ENCODE data around the gene KAT2A. TPM values are rescaled to one million over a fixed set of nuclear protein-coding genes. Genes with fewer than 3 reads are reported as not detected.

KAT2A gene
- total and polyA plus RNA-seq, 4 donors, result 19.3 to 120 (median 66.7) TPM

- no peak overlapping the region for H3K27ac ChIP-seq (ENCODE audit: low read depth, low read length)
- peaks cover 36% of the 10 kb centered on the region for H3K4me1 ChIP-seq (ENCODE audit: control insufficient read depth, insufficient read depth, low read length)
Measured at GRCh38 chr17:42136654-42137051, 15.5 kb upstream of the KAT2A start.

DNA sequence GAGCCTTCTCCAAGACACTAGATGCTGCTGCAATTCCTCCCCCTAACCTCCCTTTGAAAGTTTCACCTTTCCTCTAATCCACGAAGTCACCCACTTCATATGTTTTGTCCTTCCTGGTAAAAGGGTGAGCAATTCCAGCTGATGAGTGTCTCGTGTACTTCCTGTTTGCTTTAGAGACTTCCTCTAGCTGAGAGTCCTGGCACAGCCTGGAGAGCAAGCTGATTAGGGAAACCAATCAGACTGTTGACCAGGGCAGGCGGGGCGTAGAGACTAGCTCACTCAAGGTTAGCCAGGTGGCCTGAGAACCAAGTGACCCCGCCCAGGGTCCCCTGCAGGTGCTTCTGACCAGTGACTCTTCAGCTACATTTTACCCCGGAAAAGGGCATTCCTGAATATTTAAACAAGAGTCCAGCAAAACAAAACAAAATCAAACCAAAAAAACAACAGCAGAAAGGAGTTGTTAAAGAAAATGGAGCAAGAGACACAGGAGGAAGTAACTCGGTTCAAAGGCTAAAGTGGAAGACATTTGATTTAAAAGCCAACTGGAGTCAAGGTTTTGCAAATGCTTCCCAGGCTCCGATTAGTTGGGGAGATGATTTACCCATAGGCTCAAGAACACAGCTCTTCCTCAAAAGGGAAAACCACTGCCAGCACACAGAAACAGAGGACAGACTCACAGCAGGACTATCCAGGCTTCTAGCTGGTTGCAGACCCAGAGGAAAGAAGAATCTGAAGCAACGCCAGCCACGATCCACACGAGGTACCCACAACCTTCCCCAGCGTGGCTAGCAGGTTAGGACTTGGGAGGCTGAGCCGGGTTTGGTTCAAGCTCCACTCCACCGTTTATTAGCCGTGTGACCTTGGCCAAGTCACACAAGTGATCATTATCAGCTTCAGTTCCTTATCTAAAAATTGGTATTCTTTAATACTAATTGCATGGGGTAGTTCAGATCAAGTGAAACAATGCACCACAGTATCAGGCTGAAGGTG is 14.8 kb upstream of the KAT2A start:
- peaks cover 7% of the 10 kb centered on the region for H3K36me3 ChIP-seq (ENCODE audit: control insufficient read depth, insufficient read depth, low read length)
- H3K9me3 ChIP-seq (ENCODE audit: control insufficient read depth, insufficient read depth, low read length), result no peaks in the 10 kb centered on the region
- WGBS (ENCODE audit: insufficient coverage), result 82% methylated on average over 9 of the region's 15 CpGs
- no peak overlapping the region for H3K27ac ChIP-seq (ENCODE audit: low read depth, low read length)
- peaks cover 43% of the 10 kb centered on the region for H3K4me1 ChIP-seq (ENCODE audit: control insufficient read depth, insufficient read depth, low read length)
- no peak overlapping the region for H3K4me3 ChIP-seq (ENCODE audit: low read depth, low read length)
- H3K27me3 ChIP-seq (ENCODE audit: control insufficient read depth, insufficient read depth, low read length), result no peaks in the 10 kb centered on the region
- no peak for DNase-seq (ENCODE audit: low read depth in 4 of 6, low spot score in 6 of 6)

More at GRCh38 chr17:42136654-42137051, 15.5 kb upstream of the KAT2A start:
- no peak overlapping the region for H3K4me3 ChIP-seq (ENCODE audit: low read depth, low read length)
- H3K9me3 ChIP-seq (ENCODE audit: control insufficient read depth, insufficient read depth, low read length), result no peaks in the 10 kb centered on the region
- H3K27me3 ChIP-seq (ENCODE audit: control insufficient read depth, insufficient read depth, low read length), result no peaks in the 10 kb centered on the region
- DNase-seq (ENCODE audit: low read depth in 4 of 6, low spot score in 6 of 6), result no peak
- 100% methylated on average over 2 of the region's 3 CpGs for WGBS (ENCODE audit: insufficient coverage)
- H3K36me3 ChIP-seq (ENCODE audit: control insufficient read depth, insufficient read depth, low read length), result peaks cover 3% of the 10 kb centered on the region

DNA sequence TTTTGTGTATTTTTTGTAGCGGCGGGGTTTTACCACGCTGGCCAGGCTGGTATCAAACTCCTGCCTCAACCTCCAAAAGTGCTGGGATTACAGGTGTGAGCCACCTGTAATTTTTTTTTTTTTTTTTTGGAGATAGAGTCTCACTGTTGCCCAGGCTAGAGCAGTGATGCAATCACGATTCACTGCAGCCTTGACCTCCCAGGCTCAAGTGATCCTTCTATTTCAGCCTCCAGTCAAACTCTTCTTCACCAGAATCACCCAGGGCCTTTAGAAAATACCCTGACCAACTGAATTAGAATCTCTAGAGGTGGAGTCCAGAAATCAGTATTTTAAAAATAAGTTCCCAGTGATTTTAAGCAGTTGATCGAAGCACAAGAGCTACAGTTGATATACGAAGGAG is 14.0 kb upstream of the KAT2A start:
- Histone ChIP-seq H3K4me3 (ENCODE audit: low read depth, low read length) (no peak overlapping the region), H3K27me3 (ENCODE audit: control insufficient read depth, insufficient read depth, low read length) (no peaks in the 10 kb centered on the region), H3K27ac (ENCODE audit: low read depth, low read length) (no peak overlapping the region), H3K9me3 (ENCODE audit: control insufficient read depth, insufficient read depth, low read length) (no peaks in the 10 kb centered on the region), H3K4me1 (ENCODE audit: control insufficient read depth, insufficient read depth, low read length) (peaks cover 51% of the 10 kb centered on the region), H3K36me3 (ENCODE audit: control insufficient read depth, insufficient read depth, low read length) (peaks cover 13% of the 10 kb centered on the region)
- WGBS (ENCODE audit: insufficient coverage), result 92% methylated on average over 2 of the region's 6 CpGs
- no peak for DNase-seq (ENCODE audit: low read depth in 4 of 6, low spot score in 6 of 6)

DNA sequence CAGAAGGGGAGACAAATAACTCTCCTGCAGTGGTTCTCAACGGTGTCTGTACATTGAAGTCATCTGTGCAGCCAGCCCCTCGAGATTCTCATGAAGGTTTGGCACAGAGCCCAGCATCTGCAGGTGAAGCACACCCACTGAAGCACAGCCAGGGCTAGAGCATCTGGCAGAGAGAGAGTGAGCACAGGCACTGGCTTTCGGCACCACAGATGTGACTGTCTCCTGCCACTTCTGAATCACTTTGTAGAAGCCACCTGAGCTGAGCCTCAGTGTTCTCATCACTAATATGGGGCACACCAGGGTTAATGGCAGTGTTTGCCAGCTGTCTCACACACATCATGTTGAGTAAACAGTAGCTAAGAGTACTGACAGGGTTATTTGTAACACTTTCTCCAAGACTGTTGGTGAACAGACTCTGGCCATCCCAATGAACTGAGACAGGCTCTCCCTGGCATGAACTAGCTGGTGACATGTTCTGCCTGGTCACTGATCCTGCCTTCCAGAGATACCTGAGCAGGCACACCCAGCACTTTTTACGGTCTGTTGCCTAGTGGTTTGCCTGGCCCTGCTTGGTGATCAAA is 12.4 kb upstream of the KAT2A start:
- no peaks in the 10 kb centered on the region for H3K27me3 ChIP-seq (ENCODE audit: control insufficient read depth, insufficient read depth, low read length)
- H3K27ac ChIP-seq (ENCODE audit: low read depth, low read length), result peak overlapping the region; percentile 70
- WGBS (ENCODE audit: insufficient coverage), result 32% methylated on average over 4 of the region's 4 CpGs
- H3K36me3 ChIP-seq (ENCODE audit: control insufficient read depth, insufficient read depth, low read length), result peaks cover 29% of the 10 kb centered on the region
- H3K9me3 ChIP-seq (ENCODE audit: control insufficient read depth, insufficient read depth, low read length), result no peaks in the 10 kb centered on the region
- H3K4me1 ChIP-seq (ENCODE audit: control insufficient read depth, insufficient read depth, low read length), result peaks cover 42% of the 10 kb centered on the region
- DNase-seq (ENCODE audit: low read depth in 4 of 6, low spot score in 6 of 6), result peak in 1 of 6 donors; percentile 82
- H3K4me3 ChIP-seq (ENCODE audit: low read depth, low read length), result no peak overlapping the region

DNA sequence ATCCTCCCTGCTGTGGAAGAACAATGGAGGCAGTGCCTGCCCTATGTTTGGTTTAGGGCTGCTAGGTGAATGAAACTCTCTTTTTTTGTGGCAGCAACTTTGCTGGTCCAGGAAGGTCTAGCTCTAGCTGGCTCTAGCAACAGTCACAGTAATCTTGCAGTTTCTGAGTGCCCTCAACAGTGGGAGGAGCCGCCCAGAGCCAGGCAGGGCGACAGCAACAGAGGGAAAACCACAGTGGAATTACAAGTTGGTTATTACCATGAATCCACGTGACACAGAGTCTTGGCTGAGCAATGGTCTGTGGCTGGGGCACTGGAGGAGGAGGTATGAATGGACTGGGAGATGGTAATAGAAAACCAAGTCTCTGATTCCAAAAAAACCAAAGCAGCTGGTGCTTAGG is 11.8 kb upstream of the KAT2A start:
- WGBS (ENCODE audit: insufficient coverage), result 27% methylated on average over 3 of the region's 3 CpGs
- H3K4me1 ChIP-seq (ENCODE audit: control insufficient read depth, insufficient read depth, low read length), result peaks cover 37% of the 10 kb centered on the region
- H3K27me3 ChIP-seq (ENCODE audit: control insufficient read depth, insufficient read depth, low read length), result no peaks in the 10 kb centered on the region
- H3K4me3 ChIP-seq (ENCODE audit: low read depth, low read length), result no peak overlapping the region
- no peaks in the 10 kb centered on the region for H3K9me3 ChIP-seq (ENCODE audit: control insufficient read depth, insufficient read depth, low read length)
- H3K36me3 ChIP-seq (ENCODE audit: control insufficient read depth, insufficient read depth, low read length), result peaks cover 35% of the 10 kb centered on the region
- peak in 2 of 6 donors; percentile 67 to 76 for DNase-seq (ENCODE audit: low read depth in 4 of 6, low spot score in 6 of 6)
- peak overlapping the region; percentile 72 for H3K27ac ChIP-seq (ENCODE audit: low read depth, low read length)

GRCh38 chr17:42131981-42132432 is 10.8 kb upstream of the KAT2A start:
- H3K27me3 ChIP-seq (ENCODE audit: control insufficient read depth, insufficient read depth, low read length), result no peaks in the 10 kb centered on the region
- peaks cover 37% of the 10 kb centered on the region for H3K4me1 ChIP-seq (ENCODE audit: control insufficient read depth, insufficient read depth, low read length)
- no peaks in the 10 kb centered on the region for H3K9me3 ChIP-seq (ENCODE audit: control insufficient read depth, insufficient read depth, low read length)
- 67% methylated on average over 1 of the region's 4 CpGs for WGBS (ENCODE audit: insufficient coverage)
- peak in 2 of 6 donors; percentile 9 to 45 for DNase-seq (ENCODE audit: low read depth in 4 of 6, low spot score in 6 of 6)
- peak overlapping the region; percentile 72 for H3K27ac ChIP-seq (ENCODE audit: low read depth, low read length)
- H3K4me3 ChIP-seq (ENCODE audit: low read depth, low read length), result no peak overlapping the region
- H3K36me3 ChIP-seq (ENCODE audit: control insufficient read depth, insufficient read depth, low read length), result peaks cover 42% of the 10 kb centered on the region

DNA sequence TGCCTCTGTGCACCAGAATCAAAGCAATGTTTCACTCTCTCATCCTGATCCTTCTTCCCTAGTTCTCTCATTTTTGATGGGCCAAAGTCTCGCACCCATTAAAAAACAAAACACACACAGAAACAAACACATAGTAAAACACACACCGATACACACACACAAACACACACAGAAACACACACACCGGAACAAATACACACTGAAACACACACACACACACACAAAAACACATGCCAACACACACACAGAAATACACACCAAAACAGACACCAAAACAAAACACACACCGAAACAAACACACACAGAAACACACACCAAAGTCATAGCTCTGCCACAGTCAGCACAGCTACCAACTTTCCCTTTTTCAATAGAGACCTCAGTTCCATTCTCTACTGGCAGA is 10.1 kb upstream of the KAT2A start:
- peaks cover 45% of the 10 kb centered on the region for H3K36me3 ChIP-seq (ENCODE audit: control insufficient read depth, insufficient read depth, low read length)
- no peaks in the 10 kb centered on the region for H3K9me3 ChIP-seq (ENCODE audit: control insufficient read depth, insufficient read depth, low read length)
- DNase-seq (ENCODE audit: low read depth in 4 of 6, low spot score in 6 of 6), result no peak
- no peaks in the 10 kb centered on the region for H3K27me3 ChIP-seq (ENCODE audit: control insufficient read depth, insufficient read depth, low read length)
- peaks cover 37% of the 10 kb centered on the region for H3K4me1 ChIP-seq (ENCODE audit: control insufficient read depth, insufficient read depth, low read length)
- no peak overlapping the region for H3K4me3 ChIP-seq (ENCODE audit: low read depth, low read length)
- peak overlapping the region; percentile 72 for H3K27ac ChIP-seq (ENCODE audit: low read depth, low read length)
- WGBS (ENCODE audit: insufficient coverage), result 85% methylated on average over 3 of the region's 4 CpGs

GRCh38 chr17:42130310-42130936 is 9.3 kb upstream of the KAT2A start:
- no peak for DNase-seq (ENCODE audit: low read depth in 4 of 6, low spot score in 6 of 6)
- no peaks in the 10 kb centered on the region for H3K9me3 ChIP-seq (ENCODE audit: control insufficient read depth, insufficient read depth, low read length)
- H3K36me3 ChIP-seq (ENCODE audit: control insufficient read depth, insufficient read depth, low read length), result peaks cover 53% of the 10 kb centered on the region
- 92% methylated on average over 10 of the region's 16 CpGs for WGBS (ENCODE audit: insufficient coverage)
- peak overlapping the region; percentile 72 for H3K27ac ChIP-seq (ENCODE audit: low read depth, low read length)
- H3K27me3 ChIP-seq (ENCODE audit: control insufficient read depth, insufficient read depth, low read length), result no peaks in the 10 kb centered on the region
- H3K4me1 ChIP-seq (ENCODE audit: control insufficient read depth, insufficient read depth, low read length), result peaks cover 37% of the 10 kb centered on the region
- no peak overlapping the region for H3K4me3 ChIP-seq (ENCODE audit: low read depth, low read length)

- WGBS (ENCODE audit: insufficient coverage), result 88% methylated on average over 4 of the region's 8 CpGs
- Histone ChIP-seq H3K4me1 (ENCODE audit: control insufficient read depth, insufficient read depth, low read length) (peaks cover 37% of the 10 kb centered on the region), H3K4me3 (ENCODE audit: low read depth, low read length) (no peak overlapping the region), H3K27ac (ENCODE audit: low read depth, low read length) (no peak overlapping the region), H3K27me3 (ENCODE audit: control insufficient read depth, insufficient read depth, low read length) (no peaks in the 10 kb centered on the region), H3K9me3 (ENCODE audit: control insufficient read depth, insufficient read depth, low read length) (no peaks in the 10 kb centered on the region), H3K36me3 (ENCODE audit: control insufficient read depth, insufficient read depth, low read length) (peaks cover 58% of the 10 kb centered on the region)
- no peak for DNase-seq (ENCODE audit: low read depth in 4 of 6, low spot score in 6 of 6)
Measured at GRCh38 chr17:42129109-42129837, 8.1 kb upstream of the KAT2A start.

All from spinal cord (tissue), 10 donors.